Common myeloid progenitor, CD34-positive (primary cell): ENCODE data around the gene MRTFB. TPM values are rescaled to one million over a fixed set of nuclear protein-coding genes. Genes with fewer than 3 reads are reported as not detected.
A peak's percentile ranks its signal among the peaks of the same experiment; 100 is the strongest.
"Not testable (repeated sequence)": the region's sequence is repeated elsewhere in the genome, so short reads cannot be mapped to it uniquely, and the experiment has no call there.

Source experiments
- CTCF ChIA-PET: fragments of 350-600 bp; sonication (Branson Sonifier 250); formaldehyde crosslinking; loops from one replicate; lab custom pipeline; 2021; ENCODE audit warnings: antibody characterized with exemption; lab: Charles Lee
- POLR2A ChIA-PET: fragments of 350-600 bp; sonication (Branson Sonifier 250); formaldehyde crosslinking; loops from one replicate; lab custom pipeline; 2021; ENCODE audit warnings: antibody characterized with exemption; lab: Charles Lee
- DNase-seq, 3 donors: peaks; one replicate each; pipeline versions ENCODE4 v3.0.0 to v3.0.0-alpha.2; 2013
- H3K27ac ChIP-seq, 2 experiments: 1 replicate in 1 of 2; 2 replicates in 1 of 2; pipeline ENCODE4 v1.7.0; 2013; ENCODE audit warnings: inconsistent platforms in 2 of 2, low read length in 2 of 2, mild to moderate bottlenecking in 2 of 2, low read depth in 1 of 2, moderate library complexity in 1 of 2; ENCODE audit not compliant: severe bottlenecking in 2 of 2, insufficient read depth in 1 of 2, poor library complexity in 1 of 2
- H3K27me3 ChIP-seq, 5 experiments: replicated peaks in 2 of 5; 1 replicate in 3 of 5; 2 replicates in 2 of 5; pipeline versions ENCODE4 v1.6.1 to v1.7.0; 2013; ENCODE audit warnings: low read length in 4 of 5, mild to moderate bottlenecking in 2 of 5, moderate library complexity in 2 of 5, inconsistent platforms in 1 of 5; ENCODE audit not compliant: insufficient read depth in 5 of 5, control insufficient read depth in 4 of 5
- H3K36me3 ChIP-seq, 4 experiments: 1 replicate in 2 of 4; 2 replicates in 2 of 4; pipeline versions ENCODE4 v1.6.1 to v1.7.0; 2013; ENCODE audit warnings: low read length in 3 of 4, control low read depth in 1 of 4, mild to moderate bottlenecking in 1 of 4; ENCODE audit not compliant: control insufficient read depth in 4 of 4, insufficient read depth in 4 of 4
- H3K4me1 ChIP-seq, 4 experiments: 1 replicate in 3 of 4; 2 replicates in 1 of 4; pipeline versions ENCODE4 v1.6.1 to v1.7.1; 2013; ENCODE audit warnings: low read length in 3 of 4, mild to moderate bottlenecking in 3 of 4, control low read depth in 1 of 4, inconsistent platforms in 1 of 4, moderate library complexity in 1 of 4; ENCODE audit not compliant: control insufficient read depth in 4 of 4, insufficient read depth in 4 of 4; ENCODE audit errors: control extremely low read depth in 1 of 4
- H3K4me3 ChIP-seq, 7 experiments: 1 replicate in 4 of 7; 2 replicates in 3 of 7; pipeline versions ENCODE4 v1.5.1 to v1.7.0; 2013; ENCODE audit warnings: mild to moderate bottlenecking in 7 of 7, low read length in 6 of 7, moderate library complexity in 6 of 7, inconsistent platforms in 2 of 7, low read depth in 2 of 7, control low read depth in 1 of 7; ENCODE audit not compliant: insufficient read depth in 4 of 7, control insufficient read depth in 1 of 7; ENCODE audit errors: extremely low read depth in 1 of 7
- H3K9me3 ChIP-seq, 5 experiments: 1 replicate in 4 of 5; 2 replicates in 1 of 5; pipeline versions ENCODE4 v1.6.1 to v1.7.1; 2013; ENCODE audit warnings: low read length in 4 of 5, mild to moderate bottlenecking in 2 of 5, inconsistent platforms in 1 of 5, low read depth in 1 of 5, moderate library complexity in 1 of 5; ENCODE audit not compliant: control insufficient read depth in 4 of 5, insufficient read depth in 2 of 5; ENCODE audit errors: control extremely low read depth in 1 of 5
- WGBS: methylation state at CpG from one replicate; pipeline ENCODE4 v1.1.5; 2013; ENCODE audit not compliant: insufficient coverage; 5-methylcytosine and 5-hydroxymethylcytosine counted together
- polyA plus RNA-seq: library from polyadenylated mRNA; unstranded; fragments of 120-200 nt; gene quantifications from one replicate; pipeline ENCODE4 v1.2.1, GENCODE V29; 2013

MRTFB gene
- polyA plus RNA-seq, result 13.7 TPM

- Histone ChIP-seq H3K36me3 (peaks cover 0 to 5% (median 0%) of the 10 kb centered on the region in 4 experiments), H3K4me3 (peak within 1 kb of the TSS; percentile 53 to 100 (median 88)), H3K9me3 (no peaks in the 10 kb centered on the region), H3K27ac (peak within 1 kb of the TSS; percentile 50 to 78), H3K4me1 (peaks cover 0 to 12% (median 11%) of the 10 kb centered on the region in 4 experiments), H3K27me3 (no peaks in the 10 kb centered on the region)
- DNase-seq, result peak; percentile 62 to 81 (median 75)
- ChIA-PET CTCF (interaction anchor here (1.8 kb wide), 1 partner anchor 11 kb away, joined by 4 read pairs; no protein-coding TSS in a partner anchor), POLR2A (no interaction called here)
- 0% methylated on average over 46 of the region's 86 CpGs for WGBS
These were observed at the start of gene MRTFB for GRCh38 chr16:14070877-14071575. Gene MRTFB (plus strand): TSS chr16:14071319. CDS start chr16:14140607, 69,288 bp downstream.

GRCh38 chr16:14023526-14023925 lies 47.6 kb upstream of the MRTFB start:
- H3K9me3 ChIP-seq, H3K27me3 ChIP-seq, H3K36me3 ChIP-seq, CTCF ChIA-PET, DNase-seq, POLR2A ChIA-PET, H3K27ac ChIP-seq, H3K4me1 ChIP-seq, H3K4me3 ChIP-seq: not testable (repeated sequence)
- WGBS, result 100% methylated on average over 2 of the region's 4 CpGs

GRCh38 chr16:14024283-14024682 lies 46.8 kb upstream of the MRTFB start:
- Histone ChIP-seq H3K4me1 (no peaks in the 10 kb centered on the region), H3K27ac (no peak overlapping the region), H3K4me3 (no peak overlapping the region), H3K36me3 (no peaks in the 10 kb centered on the region), H3K27me3 (no peaks in the 10 kb centered on the region), H3K9me3 (no peaks in the 10 kb centered on the region)
- WGBS, result 0% methylated on average over 1 of the region's 2 CpGs
- peak; percentile 9 to 35 (median 27) for DNase-seq
- ChIA-PET CTCF (no interaction called here), POLR2A (no interaction called here)

GRCh38 chr16:14026572-14027285 lies 44.4 kb upstream of the MRTFB start:
- Histone ChIP-seq H3K4me1 (no peaks in the 10 kb centered on the region), H3K27ac (no peak overlapping the region), H3K36me3 (no peaks in the 10 kb centered on the region), H3K4me3 (no peak overlapping the region), H3K9me3 (no peaks in the 10 kb centered on the region), H3K27me3 (peaks cover 0 to 2% (median 0%) of the 10 kb centered on the region in 5 experiments)
- DNase-seq, result no peak
- ChIA-PET CTCF (interaction anchor here (1.4 kb wide), 1 partner anchor 8 kb away, joined by 4 read pairs; no protein-coding TSS in a partner anchor), POLR2A (no interaction called here)
- WGBS, result no CpG with 5 or more reads among the region's 3 CpGs

GRCh38 chr16:14028202-14028601 lies 42.9 kb upstream of the MRTFB start:
- Histone ChIP-seq H3K27ac (no peak overlapping the region), H3K4me3 (no peak overlapping the region), H3K4me1 (no peaks in the 10 kb centered on the region), H3K9me3 (peaks cover 0 to 3% (median 0%) of the 10 kb centered on the region in 5 experiments), H3K36me3 (no peaks in the 10 kb centered on the region), H3K27me3 (peaks cover 0 to 2% (median 0%) of the 10 kb centered on the region in 5 experiments)
- ChIA-PET CTCF (interaction anchor here (1.4 kb wide), 1 partner anchor 9 kb away, joined by 4 read pairs; no protein-coding TSS in a partner anchor), POLR2A (no interaction called here)
- no peak for DNase-seq
- WGBS, result 93% methylated on average over 3 of the region's 3 CpGs

GRCh38 chr16:14029658-14030057 lies 41.5 kb upstream of the MRTFB start:
- DNase-seq, result no peak
- WGBS, result 54% methylated on average over 5 of the region's 6 CpGs
- no peak overlapping the region for H3K4me3 ChIP-seq

GRCh38 chr16:14035092-14035491 lies 36.0 kb upstream of the MRTFB start:
- ChIA-PET CTCF (no interaction called here), POLR2A (no interaction called here)
- 53% methylated on average over 3 of the region's 5 CpGs for WGBS

More at GRCh38 chr16:14029658-14030057, 41.5 kb upstream of the MRTFB start:
- H3K27me3 ChIP-seq, result peaks cover 0 to 2% (median 0%) of the 10 kb centered on the region in 5 experiments
- CTCF ChIA-PET, result no interaction called here
- no peak overlapping the region for H3K27ac ChIP-seq
- H3K4me1 ChIP-seq, result no peaks in the 10 kb centered on the region
- H3K36me3 ChIP-seq, result no peaks in the 10 kb centered on the region
- POLR2A ChIA-PET, result no interaction called here
- peaks cover 0 to 3% (median 0%) of the 10 kb centered on the region in 5 experiments for H3K9me3 ChIP-seq

More at GRCh38 chr16:14035092-14035491, 36.0 kb upstream of the MRTFB start:
- Histone ChIP-seq H3K4me3 (no peak overlapping the region), H3K36me3 (no peaks in the 10 kb centered on the region), H3K4me1 (no peaks in the 10 kb centered on the region), H3K27ac (no peak overlapping the region), H3K9me3 (peaks cover 0 to 3% (median 0%) of the 10 kb centered on the region in 5 experiments), H3K27me3 (no peaks in the 10 kb centered on the region)
- no peak for DNase-seq
